Skin of body (tissue), 2 donors: ENCODE data around the gene FAAP100. TPM values are rescaled to one million over a fixed set of nuclear protein-coding genes. Genes with fewer than 3 reads are reported as not detected.
"Not testable (repeated sequence)": the region's sequence is repeated elsewhere in the genome, so short reads cannot be mapped to it uniquely, and the experiment has no call there.

Experiments
- DNase-seq: peaks from one replicate; lab custom pipeline; 2025; lab: John Stamatoyannopoulos, UW
- total RNA-seq: library from RNA; depleted of rRNA; stranded (reverse); fragments of >200 nt; gene quantifications from one replicate; pipeline ENCODE4 v1.2.3, GENCODE V29; 2014

Gene FAAP100
- total RNA-seq: 12.4 TPM

- DNase-seq: peak; percentile 41
Measured at GRCh38 chr17:81552244-81553017, at the start of gene FAAP100. Gene FAAP100, minus strand, starts transcription at chr17:81552353. Its CDS starts 23 bp downstream, at chr17:81552330.

- DNase-seq: peak; percentile 65
Measured at GRCh38 chr17:81601525-81602120, 49.5 kb upstream of the FAAP100 start.

GRCh38 chr17:81599719-81600486 is 47.8 kb upstream of the FAAP100 start:
- DNase-seq: peak; percentile 22

- no peak for DNase-seq
Measured at GRCh38 chr17:81593105-81593871, 41.1 kb upstream of the FAAP100 start.

GRCh38 chr17:81591971-81592370 is 39.8 kb upstream of the FAAP100 start:
- no peak for DNase-seq

- DNase-seq: no peak
Measured at GRCh38 chr17:81590121-81590520, 38.0 kb upstream of the FAAP100 start.

GRCh38 chr17:81589612-81590011 is 37.5 kb upstream of the FAAP100 start:
- DNase-seq: no peak

- no peak for DNase-seq
Measured at GRCh38 chr17:81586096-81586495, 33.9 kb upstream of the FAAP100 start.

GRCh38 chr17:81584771-81585170 is 32.6 kb upstream of the FAAP100 start:
- DNase-seq: not testable (repeated sequence)

- DNase-seq: no peak
Measured at GRCh38 chr17:81583589-81584342, 31.6 kb upstream of the FAAP100 start.

GRCh38 chr17:81582749-81583148 is 30.6 kb upstream of the FAAP100 start:
- DNase-seq: no peak

GRCh38 chr17:81582341-81582740 is 30.2 kb upstream of the FAAP100 start:
- DNase-seq: no peak

- DNase-seq: no peak
Measured at GRCh38 chr17:81581758-81582157, 29.6 kb upstream of the FAAP100 start.

- DNase-seq: no peak
Measured at GRCh38 chr17:81580481-81580880, 28.3 kb upstream of the FAAP100 start.

GRCh38 chr17:81579821-81580321 is 27.7 kb upstream of the FAAP100 start:
- no peak for DNase-seq

- no peak for DNase-seq
Measured at GRCh38 chr17:81579298-81579697, 27.1 kb upstream of the FAAP100 start.

GRCh38 chr17:81578561-81579225 is 26.5 kb upstream of the FAAP100 start:
- DNase-seq: no peak

GRCh38 chr17:81578038-81578441 is 25.9 kb upstream of the FAAP100 start:
- DNase-seq: no peak

GRCh38 chr17:81577278-81578000 is 25.3 kb upstream of the FAAP100 start:
- DNase-seq: no peak
